ENCODE data around the gene TNFRSF11A.
A peak's percentile ranks its signal among the peaks of the same experiment; 100 is the strongest.

TNFRSF11A gene

DNA sequence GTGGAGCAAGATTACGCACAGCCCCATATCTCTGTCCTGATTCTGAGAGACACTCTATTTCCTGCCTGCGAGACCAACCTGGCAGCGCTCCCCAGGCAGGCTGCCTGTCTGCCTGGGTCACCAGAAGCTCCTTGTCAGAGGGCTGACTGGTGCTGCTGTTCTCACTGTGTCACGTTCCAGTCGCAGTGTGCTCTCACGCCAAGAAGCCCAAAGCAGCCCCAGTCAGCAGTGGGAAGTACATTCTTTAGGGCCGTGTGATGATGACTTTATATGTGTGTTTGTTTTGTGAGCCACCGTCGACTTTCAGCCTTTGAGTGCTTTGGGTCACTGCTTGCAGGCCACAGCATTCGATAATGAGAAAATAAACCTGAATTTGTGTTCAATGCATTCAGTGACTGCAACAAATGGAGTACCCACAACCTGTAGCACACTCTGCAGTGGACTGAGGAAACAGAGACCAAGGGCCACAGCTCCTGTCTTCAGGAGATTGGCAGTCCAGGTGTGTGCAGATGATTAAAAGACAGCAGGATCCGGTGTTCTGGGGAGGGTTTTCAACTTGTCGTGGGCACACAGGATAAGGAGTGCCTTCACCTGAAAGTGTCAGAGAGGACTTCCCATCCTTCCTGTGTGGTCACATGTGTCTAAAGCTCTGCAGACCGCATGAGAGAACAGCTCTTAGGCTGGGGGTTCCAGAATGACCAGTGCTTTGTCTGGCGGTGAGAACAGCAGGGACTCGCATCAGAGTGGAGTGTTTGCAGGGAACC, 4.8 kb downstream of the TNFRSF11A start:
- TF ChIP-seq POLR2A (IDR thresholded peaks at IDR 0.05; ENCODE audit: low read length) (no peak), GATA1 (IDR thresholded peaks at IDR 0.05; ENCODE audit: low read depth, low read length) (no peak)
- peak; percentile 61 to 67 for DNase-seq

DNA sequence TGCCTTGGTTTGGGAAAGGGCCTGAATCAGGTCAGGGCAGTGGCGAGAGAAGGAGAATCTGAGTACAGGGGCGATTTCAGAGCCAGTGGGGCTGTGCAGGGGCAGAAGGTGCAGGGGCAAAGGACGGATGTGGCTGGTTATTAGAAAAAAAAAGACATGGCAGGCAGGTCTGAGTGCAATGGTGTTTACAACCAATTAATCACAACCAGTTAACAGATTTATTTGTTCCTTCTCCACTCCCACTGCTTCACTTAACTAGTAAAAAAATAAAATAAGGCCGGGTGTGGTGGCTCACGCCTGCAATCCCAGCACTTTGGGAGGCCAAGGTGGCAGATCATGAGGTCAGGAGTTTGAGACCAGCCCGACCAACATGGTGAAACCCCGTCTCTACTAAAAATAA, 5.5 kb downstream of the TNFRSF11A start:
- no peak for DNase-seq
- no peak for TF ChIP-seq POLR2A (IDR thresholded peaks at IDR 0.05; ENCODE audit: low read length)
- no peak for TF ChIP-seq GATA1 (IDR thresholded peaks at IDR 0.05; ENCODE audit: low read depth, low read length)

DNA sequence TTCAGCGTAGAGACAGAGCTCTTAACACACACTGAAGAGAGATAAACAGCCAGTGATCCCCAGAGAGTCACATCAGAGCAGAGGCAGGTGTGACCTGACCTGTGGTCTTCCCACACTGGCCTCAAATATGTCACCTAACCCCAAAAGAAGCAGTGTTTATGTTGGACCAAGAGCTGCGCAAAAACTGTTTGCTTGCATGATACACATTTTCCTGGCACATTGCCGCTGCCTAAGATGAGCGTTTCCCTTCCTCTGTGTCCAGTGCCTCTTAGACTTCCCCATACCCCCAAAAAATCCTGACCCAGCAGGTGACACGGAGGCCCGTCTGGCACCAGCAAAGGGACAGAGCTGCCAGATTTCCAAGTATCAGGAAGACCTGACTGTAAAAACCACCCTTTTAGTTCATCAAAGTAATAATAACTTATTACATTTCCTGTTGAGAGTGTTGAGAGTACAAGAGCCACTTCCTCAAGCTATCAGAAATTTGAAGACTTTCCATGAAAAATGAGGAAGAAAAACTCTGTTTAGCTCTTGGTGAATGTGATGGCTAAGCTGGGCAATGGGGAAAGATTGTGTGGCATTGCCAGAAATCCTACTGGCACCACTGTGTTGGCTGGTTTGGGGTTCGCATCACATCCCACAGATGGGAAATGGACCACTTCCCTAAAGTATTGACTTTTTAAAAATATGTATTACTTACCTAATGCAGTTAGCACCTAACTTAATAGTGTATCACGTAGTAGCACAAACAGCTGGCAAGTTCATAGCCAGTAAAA, 6.7 kb downstream of the TNFRSF11A start:
- no peak for DNase-seq
- TF ChIP-seq GATA1 (IDR thresholded peaks at IDR 0.05; ENCODE audit: low read depth, low read length) (no peak), POLR2A (IDR thresholded peaks at IDR 0.05; ENCODE audit: low read length) (no peak)

DNA sequence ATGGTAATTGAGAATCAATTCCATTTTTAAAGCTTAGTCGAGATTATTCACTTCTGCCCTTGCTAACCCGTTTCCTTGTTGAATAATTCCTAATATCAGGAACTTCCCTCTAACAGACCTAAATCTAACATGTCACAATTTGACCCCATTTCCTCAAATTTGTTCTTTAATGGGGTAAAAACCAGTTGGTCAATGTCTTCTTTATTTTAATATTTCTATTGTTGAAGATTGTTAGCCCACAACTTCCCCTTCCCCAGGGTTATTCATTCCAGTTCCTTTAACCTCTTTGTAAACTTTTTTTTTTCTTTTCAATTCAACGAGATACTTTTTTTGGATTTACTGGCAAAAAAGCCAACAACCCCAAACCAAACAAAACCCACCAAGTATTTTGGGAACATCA, 7.3 kb downstream of the TNFRSF11A start:
- DNase-seq, result no peak
- TF ChIP-seq POLR2A (IDR thresholded peaks at IDR 0.05; ENCODE audit: low read length) (no peak), GATA1 (IDR thresholded peaks at IDR 0.05; ENCODE audit: low read depth, low read length) (no peak)

DNA sequence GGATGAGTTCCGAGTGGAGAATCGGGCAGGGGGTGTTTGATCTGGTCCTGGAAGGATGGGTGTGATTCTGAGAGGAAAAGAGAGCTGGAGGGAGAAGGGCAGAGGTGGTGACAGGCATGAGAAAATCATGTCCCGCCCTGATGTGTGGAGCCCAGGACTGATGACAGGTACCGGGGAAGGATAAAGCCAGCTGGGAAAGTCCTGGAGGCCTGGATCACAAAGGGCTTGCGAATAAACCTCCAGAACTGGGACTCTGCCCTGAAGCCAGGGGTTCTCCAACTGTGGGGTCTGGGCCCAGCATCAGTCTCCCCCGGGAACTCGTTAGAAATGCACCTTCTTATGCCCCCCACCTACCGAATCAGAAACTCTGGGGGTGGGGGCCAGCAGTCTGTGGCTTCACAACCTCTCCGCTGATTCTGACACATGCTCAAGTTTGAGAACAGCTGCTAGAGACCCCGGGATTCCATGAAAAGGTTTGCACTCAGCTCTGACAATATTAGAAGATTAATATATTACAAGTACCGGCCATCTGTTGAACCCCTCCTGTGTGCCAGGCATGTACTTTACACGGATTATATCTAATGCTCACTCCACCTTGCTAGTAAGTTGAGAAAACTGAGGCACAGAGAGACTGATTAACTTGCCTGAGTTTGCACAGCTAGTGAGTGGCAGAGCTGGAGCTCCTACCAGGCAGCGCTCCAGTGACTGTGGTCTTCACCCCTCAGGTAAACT, 8.0 kb downstream of the TNFRSF11A start:
- no peak for DNase-seq
- no peak for TF ChIP-seq GATA1 (IDR thresholded peaks at IDR 0.05; ENCODE audit: low read depth, low read length)
- TF ChIP-seq POLR2A (IDR thresholded peaks at IDR 0.05; ENCODE audit: low read length), result no peak

DNA sequence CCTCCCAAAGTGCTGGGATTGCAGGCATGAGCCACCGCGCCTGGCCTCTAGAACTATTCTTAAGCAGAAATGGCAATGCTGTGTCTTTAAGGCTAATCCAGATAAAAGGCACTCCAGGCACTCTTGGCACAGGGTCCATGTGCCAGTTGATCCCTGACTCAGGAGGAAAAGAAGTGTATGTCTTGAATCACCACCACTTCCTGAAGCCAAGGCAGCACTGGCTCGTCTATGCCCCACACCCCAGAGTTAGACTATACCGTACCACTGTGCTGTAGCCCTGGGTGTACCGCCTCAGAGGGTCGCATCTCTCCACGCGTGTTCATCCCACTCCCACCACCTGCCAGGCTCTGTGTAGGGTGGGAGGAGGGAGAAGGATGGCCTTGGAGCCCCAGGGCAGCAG, 9.0 kb downstream of the TNFRSF11A start:
- TF ChIP-seq GATA1 (IDR thresholded peaks at IDR 0.05; ENCODE audit: low read depth, low read length) (no peak), POLR2A (IDR thresholded peaks at IDR 0.05; ENCODE audit: low read length) (no peak)
- DNase-seq, result no peak

DNA sequence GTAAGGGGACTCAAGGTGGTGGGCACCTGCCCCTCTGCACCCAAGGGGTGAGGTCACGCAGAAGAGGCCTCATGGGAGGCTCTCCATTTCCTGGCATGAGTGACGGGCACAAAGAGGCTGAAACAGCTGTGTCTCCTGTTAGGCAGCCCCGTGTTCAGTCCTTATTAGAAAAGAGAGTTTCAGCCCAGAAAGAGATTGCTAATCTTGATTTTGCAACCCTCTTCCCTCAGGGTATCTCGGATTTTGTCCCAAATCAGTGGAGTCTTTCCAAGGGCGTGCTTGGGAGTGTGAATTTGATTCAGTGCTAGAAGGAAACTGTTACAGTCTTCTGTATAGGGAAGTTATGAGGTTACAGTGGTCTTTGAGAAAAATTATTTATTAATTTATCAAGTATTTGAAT, 10.4 kb downstream of the TNFRSF11A start:
- TF ChIP-seq POLR2A (IDR thresholded peaks at IDR 0.05; ENCODE audit: low read length) (no peak), GATA1 (IDR thresholded peaks at IDR 0.05; ENCODE audit: low read depth, low read length) (no peak)
- no peak for DNase-seq

DNA sequence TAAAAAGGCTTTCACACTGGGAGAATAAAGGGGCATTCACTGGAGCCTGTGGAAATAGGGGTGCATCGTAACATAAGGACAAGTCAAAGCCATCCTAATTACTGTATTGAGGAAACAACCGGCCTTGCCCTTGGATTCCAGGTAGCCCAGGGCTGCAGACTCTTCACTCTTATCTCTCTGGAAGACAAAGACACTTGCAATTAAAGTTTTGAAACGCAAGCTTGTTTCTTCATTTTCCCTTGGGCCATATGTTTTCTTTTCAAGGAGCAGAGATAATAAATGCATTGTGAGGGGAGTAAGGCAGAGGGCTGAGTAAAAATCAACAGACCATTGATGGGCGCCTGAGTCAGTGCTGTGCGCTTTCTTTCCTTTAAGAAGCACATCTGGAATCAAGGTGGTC, 11.5 kb downstream of the TNFRSF11A start:
- no peak for TF ChIP-seq GATA1 (IDR thresholded peaks at IDR 0.05; ENCODE audit: low read depth, low read length)
- no peak for TF ChIP-seq POLR2A (IDR thresholded peaks at IDR 0.05; ENCODE audit: low read length)

DNA sequence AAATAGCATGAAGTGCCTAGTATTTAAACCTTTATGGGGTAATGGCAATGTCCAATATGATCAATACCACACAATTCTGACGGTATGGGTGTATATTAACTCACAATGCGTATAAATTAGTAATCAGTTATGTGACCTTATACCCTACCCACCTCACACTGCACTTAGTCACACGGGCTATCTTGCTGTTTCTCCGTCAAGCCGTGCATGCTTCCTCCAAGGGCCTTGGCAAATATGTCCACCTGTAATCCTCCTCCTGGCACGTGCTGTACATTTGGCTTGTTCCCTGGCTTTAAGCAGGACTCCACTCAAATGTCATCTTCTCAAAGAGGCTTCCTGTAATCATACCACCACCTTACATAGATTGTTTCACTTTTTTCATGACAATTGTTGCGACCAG, 12.2 kb downstream of the TNFRSF11A start:
- TF ChIP-seq POLR2A (IDR thresholded peaks at IDR 0.05; ENCODE audit: low read length) (no peak), GATA1 (IDR thresholded peaks at IDR 0.05; ENCODE audit: low read depth, low read length) (no peak)
- no peak for DNase-seq

More for the DNA sequence above, 11.5 kb downstream of the TNFRSF11A start:
- DNase-seq, result no peak

DNA sequence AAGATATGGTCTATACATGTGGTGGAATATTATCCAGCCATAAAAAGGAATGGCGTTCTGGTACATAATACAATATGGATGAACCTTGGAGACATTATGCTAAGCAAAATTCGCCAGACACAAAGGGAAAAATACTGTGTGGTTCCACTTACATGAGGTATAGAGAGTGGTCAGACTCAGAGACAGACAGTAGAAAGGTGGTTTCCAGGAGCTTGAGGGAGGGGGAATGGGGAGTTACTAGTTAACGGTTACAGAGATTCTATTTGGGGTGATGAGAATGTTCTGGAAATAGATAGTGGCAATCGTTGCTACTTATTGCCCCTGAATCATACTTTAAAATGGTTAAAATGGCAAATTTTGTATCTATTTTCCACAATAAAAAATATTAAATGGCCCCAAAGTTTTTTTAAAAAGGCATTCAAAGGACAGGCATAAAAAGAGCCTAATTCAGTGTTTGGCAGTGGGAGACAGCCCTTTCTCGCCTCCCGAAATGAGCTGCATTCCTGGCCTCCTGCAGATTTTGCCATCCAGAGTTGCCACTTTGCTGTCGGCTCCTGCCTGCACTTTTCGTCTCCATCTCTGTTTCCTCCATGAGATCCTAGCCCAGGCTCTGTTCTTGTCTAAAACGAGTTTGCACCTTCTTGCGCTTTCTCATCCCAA, 13.5 kb downstream of the TNFRSF11A start:
- TF ChIP-seq GATA1 (IDR thresholded peaks at IDR 0.05; ENCODE audit: low read depth, low read length) (no peak), POLR2A (IDR thresholded peaks at IDR 0.05; ENCODE audit: low read length) (no peak)
- no peak for DNase-seq

DNA sequence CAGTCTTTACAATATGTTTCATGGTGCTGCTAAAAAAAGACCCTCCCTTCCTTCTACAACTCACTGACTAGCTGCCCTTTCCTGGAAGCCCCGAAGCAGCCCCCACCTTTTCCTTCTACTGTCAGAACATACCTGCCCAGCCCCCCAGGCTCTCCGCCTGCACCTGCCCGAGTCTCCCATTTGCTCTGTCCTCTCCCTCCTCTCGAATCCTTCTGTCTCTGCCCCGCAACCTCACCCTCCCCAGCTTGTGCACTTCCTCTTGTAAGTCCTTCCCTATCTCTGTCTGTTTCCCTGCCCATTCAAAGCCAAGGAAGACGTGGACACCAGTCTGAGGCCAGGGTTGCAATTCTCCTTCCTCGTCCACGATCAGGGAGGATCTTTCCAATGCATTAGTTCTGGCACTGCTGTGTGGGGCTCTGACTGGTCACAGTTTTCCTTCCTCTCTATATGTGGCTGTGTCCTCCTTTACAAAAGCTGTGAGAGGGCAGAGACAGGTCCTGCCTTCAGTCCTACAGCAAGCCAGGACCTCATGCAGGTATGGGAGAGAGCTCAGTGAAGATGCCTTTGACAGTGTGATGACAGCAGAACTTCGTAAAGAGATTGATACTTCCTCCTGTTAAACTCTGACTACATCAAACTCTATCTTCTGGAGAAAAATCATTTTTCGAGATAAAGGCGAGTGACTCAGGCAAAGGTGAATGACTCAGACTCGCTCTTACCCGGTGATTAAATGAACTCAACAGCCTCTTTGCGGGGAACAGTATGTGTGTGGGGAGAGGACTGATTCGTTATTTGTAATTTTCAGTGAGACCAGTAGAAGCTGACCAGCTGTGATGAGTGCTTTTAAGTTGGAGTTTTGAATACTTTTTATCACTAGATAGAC, 14.2 kb downstream of the TNFRSF11A start:
- DNase-seq, result peak in 1 of 2 experiments; percentile 33
- TF ChIP-seq GATA1 (IDR thresholded peaks at IDR 0.05; ENCODE audit: low read depth, low read length) (no peak), POLR2A (IDR thresholded peaks at IDR 0.05; ENCODE audit: low read length) (no peak)

DNA sequence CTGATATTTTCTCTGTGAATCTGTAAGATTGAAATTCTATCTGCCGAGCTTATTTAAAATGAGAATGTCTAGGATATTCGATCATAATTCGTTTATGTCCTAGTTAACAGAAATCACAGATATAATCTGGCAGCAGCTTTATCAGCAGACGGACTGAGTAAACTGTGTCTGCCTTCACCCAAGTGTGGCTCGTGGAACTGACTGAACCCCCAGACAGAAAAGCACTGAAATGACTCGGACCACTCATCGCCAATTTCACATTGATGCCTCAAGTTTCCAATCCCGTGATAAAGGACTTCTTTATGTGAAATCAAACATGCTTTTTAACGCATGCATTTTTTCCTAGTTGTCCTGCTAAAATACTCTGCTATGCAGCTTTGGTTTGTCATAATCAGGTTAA, 15.9 kb downstream of the TNFRSF11A start:
- DNase-seq, result no peak
- TF ChIP-seq POLR2A (IDR thresholded peaks at IDR 0.05; ENCODE audit: low read length), result no peak
- TF ChIP-seq GATA1 (IDR thresholded peaks at IDR 0.05; ENCODE audit: low read depth, low read length), result no peak

DNA sequence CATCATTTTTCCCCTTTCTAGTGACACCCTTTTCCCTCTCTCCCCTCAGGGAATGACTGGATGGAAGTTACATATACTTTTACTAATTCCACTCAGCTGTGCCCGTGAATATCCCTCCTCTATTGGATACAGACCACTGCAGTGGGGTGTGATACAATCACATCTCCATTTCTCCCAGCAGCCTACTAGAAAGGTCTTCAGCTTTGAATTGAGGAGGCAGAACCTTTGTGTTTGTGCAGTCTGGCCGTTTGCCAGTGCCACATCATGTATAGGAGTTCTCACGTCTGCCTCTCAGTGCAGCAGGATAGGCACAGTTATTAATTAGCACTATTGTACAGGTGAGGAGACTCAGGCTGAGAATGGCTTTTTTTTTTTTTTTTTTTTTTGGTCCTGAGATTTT, 16.4 kb downstream of the TNFRSF11A start:
- no peak for TF ChIP-seq GATA1 (IDR thresholded peaks at IDR 0.05; ENCODE audit: low read depth, low read length)
- no peak for TF ChIP-seq POLR2A (IDR thresholded peaks at IDR 0.05; ENCODE audit: low read length)
- no peak for DNase-seq
